Measurements from ENCODE around the gene RDH14. TPM values are rescaled to one million over a fixed set of nuclear protein-coding genes. Genes with fewer than 3 reads are reported as not detected.

The RDH14 gene
- total RNA-seq, 1 donor, result 21.7 TPM

GRCh38 chr2:18588049-18588448 lies 27.6 kb upstream of the RDH14 start:
- no peaks in the 10 kb centered on the region for H3K27me3 ChIP-seq (ENCODE audit: insufficient read depth, low read length)
- H3K9me3 ChIP-seq (ENCODE audit: low read depth, low read length), result no peaks in the 10 kb centered on the region
- no peak overlapping the region for H3K4me3 ChIP-seq (ENCODE audit: low read length)
- H3K4me1 ChIP-seq (ENCODE audit: insufficient read depth, low read length), result no peaks in the 10 kb centered on the region

- Histone ChIP-seq H3K4me1 (ENCODE audit: insufficient read depth, low read length) (no peaks in the 10 kb centered on the region), H3K4me3 (ENCODE audit: low read length) (no peak overlapping the region), H3K9me3 (ENCODE audit: low read depth, low read length) (no peaks in the 10 kb centered on the region)
Measured at GRCh38 chr2:18585526-18585925, 25.1 kb upstream of the RDH14 start.

GRCh38 chr2:18584608-18584954 lies 24.1 kb upstream of the RDH14 start:
- no peaks in the 10 kb centered on the region for H3K4me1 ChIP-seq (ENCODE audit: insufficient read depth, low read length)
- no peak overlapping the region for H3K4me3 ChIP-seq (ENCODE audit: low read length)
- no peaks in the 10 kb centered on the region for H3K27me3 ChIP-seq (ENCODE audit: insufficient read depth, low read length)
- H3K9me3 ChIP-seq (ENCODE audit: low read depth, low read length), result no peaks in the 10 kb centered on the region

More at GRCh38 chr2:18585526-18585925, 25.1 kb upstream of the RDH14 start:
- no peaks in the 10 kb centered on the region for H3K27me3 ChIP-seq (ENCODE audit: insufficient read depth, low read length)

DNA sequence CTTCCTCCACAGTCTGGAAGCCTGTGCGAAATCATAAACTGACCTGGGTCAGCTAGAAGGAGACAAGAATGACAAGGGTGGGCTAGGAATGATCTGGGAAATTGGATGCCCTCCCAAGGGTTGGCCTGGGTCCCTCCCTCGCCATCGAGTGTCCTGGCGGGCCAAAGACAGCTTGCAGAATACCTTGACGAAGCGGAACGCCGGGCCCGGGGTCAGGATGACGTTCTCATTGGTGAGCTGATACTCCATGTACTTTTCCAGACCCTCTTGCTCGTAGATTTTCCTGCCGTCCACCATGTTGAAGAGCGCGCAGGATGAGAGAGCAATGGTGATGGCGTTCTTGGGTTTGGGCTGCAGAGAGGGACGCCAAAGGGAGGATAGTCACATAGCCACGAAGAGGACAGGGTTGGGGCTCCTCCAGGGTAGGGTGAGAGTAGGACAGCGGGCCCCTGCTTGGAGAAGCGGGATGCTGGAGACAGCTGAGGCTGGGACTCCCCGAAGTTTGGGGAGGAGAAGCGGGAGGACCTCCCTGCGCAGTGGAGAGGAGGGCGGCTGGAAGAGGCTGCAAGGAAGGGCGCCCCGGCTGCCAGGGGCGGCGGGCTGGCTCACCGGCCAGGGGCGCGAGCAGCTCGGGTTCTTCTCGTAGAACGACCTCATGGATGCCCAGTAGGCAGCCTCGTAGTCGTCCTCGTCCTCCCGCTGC lies 23.6 kb upstream of the RDH14 start:
- H3K9me3 ChIP-seq (ENCODE audit: low read depth, low read length), result no peaks in the 10 kb centered on the region
- no peak overlapping the region for H3K4me3 ChIP-seq (ENCODE audit: low read length)
- no peaks in the 10 kb centered on the region for H3K4me1 ChIP-seq (ENCODE audit: insufficient read depth, low read length)
- H3K27me3 ChIP-seq (ENCODE audit: insufficient read depth, low read length), result no peaks in the 10 kb centered on the region

GRCh38 chr2:18580606-18581005 lies 20.2 kb upstream of the RDH14 start:
- H3K9me3 ChIP-seq (ENCODE audit: low read depth, low read length), result peaks cover 5% of the 10 kb centered on the region
- no peak overlapping the region for H3K4me3 ChIP-seq (ENCODE audit: low read length)
- H3K27me3 ChIP-seq (ENCODE audit: insufficient read depth, low read length), result no peaks in the 10 kb centered on the region
- no peaks in the 10 kb centered on the region for H3K4me1 ChIP-seq (ENCODE audit: insufficient read depth, low read length)

GRCh38 chr2:18578033-18578432 lies 17.6 kb upstream of the RDH14 start:
- Histone ChIP-seq H3K27me3 (ENCODE audit: insufficient read depth, low read length) (no peaks in the 10 kb centered on the region), H3K4me1 (ENCODE audit: insufficient read depth, low read length) (no peaks in the 10 kb centered on the region), H3K9me3 (ENCODE audit: low read depth, low read length) (peaks cover 5% of the 10 kb centered on the region), H3K4me3 (ENCODE audit: low read length) (no peak overlapping the region)

- H3K9me3 ChIP-seq (ENCODE audit: low read depth, low read length), result peaks cover 8% of the 10 kb centered on the region
- no peaks in the 10 kb centered on the region for H3K27me3 ChIP-seq (ENCODE audit: insufficient read depth, low read length)
- H3K4me1 ChIP-seq (ENCODE audit: insufficient read depth, low read length), result no peaks in the 10 kb centered on the region
- no peak overlapping the region for H3K4me3 ChIP-seq (ENCODE audit: low read length)
Measured at GRCh38 chr2:18566145-18566769, 5.8 kb upstream of the RDH14 start.

DNA sequence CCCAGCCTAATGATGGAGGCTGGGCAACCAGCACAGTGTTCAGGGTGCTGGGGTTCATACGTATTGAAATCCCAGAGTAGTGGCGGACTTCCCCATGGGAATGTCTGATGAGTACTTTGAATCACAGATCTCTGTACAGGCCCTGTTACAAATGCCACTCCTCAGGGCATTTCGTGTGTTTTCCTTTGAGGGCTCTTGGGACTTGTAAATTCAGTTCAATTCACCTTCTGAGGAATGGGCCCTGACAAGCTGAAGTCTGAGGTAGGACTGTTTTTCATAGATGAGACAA lies 288 bp upstream of the RDH14 start:
- Histone ChIP-seq H3K4me3 (ENCODE audit: low read length) (peak overlapping the region; percentile 70), H3K9me3 (ENCODE audit: low read depth, low read length) (peaks cover 8% of the 10 kb centered on the region), H3K27me3 (ENCODE audit: insufficient read depth, low read length) (no peaks in the 10 kb centered on the region), H3K4me1 (ENCODE audit: insufficient read depth, low read length) (peaks cover 14% of the 10 kb centered on the region)

- H3K4me3 ChIP-seq (ENCODE audit: low read length), result peak overlapping the region; percentile 70
- no peaks in the 10 kb centered on the region for H3K27me3 ChIP-seq (ENCODE audit: insufficient read depth, low read length)
- peaks cover 14% of the 10 kb centered on the region for H3K4me1 ChIP-seq (ENCODE audit: insufficient read depth, low read length)
- peaks cover 8% of the 10 kb centered on the region for H3K9me3 ChIP-seq (ENCODE audit: low read depth, low read length)
Measured at GRCh38 chr2:18559531-18560030, 872 bp downstream of the RDH14 start.

DNA sequence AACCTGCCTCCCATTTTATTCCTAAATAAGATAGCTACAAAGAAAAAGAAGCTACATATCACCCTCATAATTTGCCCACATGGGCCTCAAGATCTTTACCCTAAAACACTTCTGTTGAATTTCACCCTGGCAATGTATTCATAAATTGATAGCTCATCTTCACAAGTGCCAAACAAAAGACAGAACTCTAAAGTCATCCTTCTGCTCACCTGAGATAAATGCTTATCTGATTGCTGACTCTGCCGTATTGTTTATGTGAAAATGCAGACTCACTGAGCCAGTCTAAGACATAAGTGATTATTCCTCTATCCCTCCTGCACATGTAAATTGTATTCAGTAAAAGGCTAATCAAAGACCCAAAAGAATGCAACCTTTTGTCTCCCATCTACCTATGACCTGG lies 2.0 kb downstream of the RDH14 start:
- no peak overlapping the region for H3K4me3 ChIP-seq (ENCODE audit: low read length)
- H3K4me1 ChIP-seq (ENCODE audit: insufficient read depth, low read length), result peaks cover 14% of the 10 kb centered on the region
- H3K27me3 ChIP-seq (ENCODE audit: insufficient read depth, low read length), result no peaks in the 10 kb centered on the region
- H3K9me3 ChIP-seq (ENCODE audit: low read depth, low read length), result no peaks in the 10 kb centered on the region

DNA sequence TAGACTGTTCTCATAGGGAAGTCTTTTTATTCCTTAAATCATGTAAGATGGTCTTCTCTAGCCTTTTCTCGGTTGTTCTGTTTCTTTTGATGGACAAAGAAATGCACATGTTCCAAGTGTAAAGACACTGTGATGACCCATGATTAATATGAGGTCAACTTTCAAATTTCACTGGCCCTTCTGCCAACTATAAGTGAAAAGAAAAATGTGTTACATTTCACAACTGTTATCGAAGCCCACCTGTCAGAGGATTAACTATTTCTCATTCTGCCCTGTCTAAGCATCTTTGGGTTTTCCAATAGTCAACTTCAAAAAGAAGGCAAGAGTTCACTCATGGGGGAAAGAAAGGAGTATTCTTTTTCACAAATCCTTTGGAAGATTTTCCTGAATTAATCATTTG lies 3.3 kb downstream of the RDH14 start:
- no peaks in the 10 kb centered on the region for H3K27me3 ChIP-seq (ENCODE audit: insufficient read depth, low read length)
- no peak overlapping the region for H3K4me3 ChIP-seq (ENCODE audit: low read length)
- no peaks in the 10 kb centered on the region for H3K9me3 ChIP-seq (ENCODE audit: low read depth, low read length)
- H3K4me1 ChIP-seq (ENCODE audit: insufficient read depth, low read length), result peaks cover 14% of the 10 kb centered on the region

GRCh38 chr2:18552351-18553077 lies 7.9 kb downstream of the RDH14 start:
- Histone ChIP-seq H3K4me1 (ENCODE audit: insufficient read depth, low read length) (no peaks in the 10 kb centered on the region), H3K27me3 (ENCODE audit: insufficient read depth, low read length) (no peaks in the 10 kb centered on the region), H3K9me3 (ENCODE audit: low read depth, low read length) (no peaks in the 10 kb centered on the region), H3K4me3 (ENCODE audit: low read length) (no peak overlapping the region)

- H3K9me3 ChIP-seq (ENCODE audit: low read depth, low read length), result no peaks in the 10 kb centered on the region
- no peaks in the 10 kb centered on the region for H3K27me3 ChIP-seq (ENCODE audit: insufficient read depth, low read length)
- peaks cover under 1% of the 10 kb centered on the region for H3K4me1 ChIP-seq (ENCODE audit: insufficient read depth, low read length)
- H3K4me3 ChIP-seq (ENCODE audit: low read length), result no peak overlapping the region
Measured at GRCh38 chr2:18551623-18552022, 8.8 kb downstream of the RDH14 start.

DNA sequence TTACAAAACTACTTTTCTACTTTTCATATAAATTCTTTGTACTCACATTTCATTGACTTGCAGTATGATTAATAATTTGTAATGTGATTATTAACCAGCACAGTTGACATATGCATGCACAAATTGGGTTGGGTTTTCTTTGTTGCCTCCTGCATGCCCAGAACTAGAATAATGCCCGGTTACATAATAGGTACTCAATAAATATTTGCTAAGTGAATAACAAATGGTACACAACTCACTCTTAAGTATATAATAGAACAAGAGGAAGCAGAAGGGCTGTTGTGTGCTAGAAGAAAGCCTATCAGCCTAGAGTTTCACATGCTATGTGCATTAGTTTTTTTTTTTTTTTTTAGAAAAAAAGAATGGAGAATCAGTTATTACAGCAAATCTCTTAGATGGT lies 9.3 kb downstream of the RDH14 start:
- Histone ChIP-seq H3K4me1 (ENCODE audit: insufficient read depth, low read length) (peaks cover 4% of the 10 kb centered on the region), H3K9me3 (ENCODE audit: low read depth, low read length) (no peaks in the 10 kb centered on the region), H3K27me3 (ENCODE audit: insufficient read depth, low read length) (no peaks in the 10 kb centered on the region), H3K4me3 (ENCODE audit: low read length) (no peak overlapping the region)

DNA sequence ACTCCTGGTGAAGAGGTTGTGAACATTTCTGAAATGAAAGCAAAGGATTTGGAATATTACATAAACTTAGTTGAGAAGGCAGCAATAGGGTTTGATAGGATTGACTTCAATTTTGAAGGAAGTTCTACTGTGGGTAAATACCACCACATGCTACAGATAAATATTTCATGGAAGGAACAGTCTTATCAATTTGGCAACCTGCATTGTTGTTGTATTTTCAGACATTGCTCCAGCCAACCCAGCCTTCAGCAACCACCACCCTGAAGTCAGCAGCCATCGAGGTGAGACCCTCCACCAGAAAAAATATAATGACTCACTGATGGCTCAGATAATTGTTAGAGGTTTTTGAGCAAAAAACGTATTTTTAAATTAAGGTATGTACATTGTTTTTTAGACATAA lies 10.0 kb downstream of the RDH14 start:
- no peaks in the 10 kb centered on the region for H3K27me3 ChIP-seq (ENCODE audit: insufficient read depth, low read length)
- H3K4me1 ChIP-seq (ENCODE audit: insufficient read depth, low read length), result peaks cover 4% of the 10 kb centered on the region
- no peak overlapping the region for H3K4me3 ChIP-seq (ENCODE audit: low read length)
- no peaks in the 10 kb centered on the region for H3K9me3 ChIP-seq (ENCODE audit: low read depth, low read length)

All from mononuclear cell (primary cell).